Measurements from ENCODE around the gene KRTAP16-1.

DNA sequence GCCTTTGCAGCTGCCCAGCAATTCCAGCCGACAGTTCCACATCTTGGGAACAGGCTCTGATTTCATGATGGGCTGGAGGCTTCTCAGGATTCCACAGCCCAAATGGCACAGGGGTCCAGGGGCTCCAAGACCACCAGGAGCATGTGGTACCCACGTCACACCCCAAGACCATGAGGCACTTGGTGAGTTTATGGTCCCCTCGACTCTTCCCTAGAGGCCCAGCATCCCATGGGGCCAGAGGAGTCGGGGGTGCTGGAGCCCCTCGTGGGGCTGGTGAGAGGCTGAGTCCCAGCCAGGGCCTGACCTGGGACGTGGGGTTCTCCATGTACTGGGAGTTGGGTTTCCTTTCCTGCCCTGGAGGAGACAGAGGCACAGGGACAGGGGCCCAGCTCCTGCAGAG lies 16.5 kb upstream of the KRTAP16-1 start:
- TF ChIP-seq, protein P1, sequence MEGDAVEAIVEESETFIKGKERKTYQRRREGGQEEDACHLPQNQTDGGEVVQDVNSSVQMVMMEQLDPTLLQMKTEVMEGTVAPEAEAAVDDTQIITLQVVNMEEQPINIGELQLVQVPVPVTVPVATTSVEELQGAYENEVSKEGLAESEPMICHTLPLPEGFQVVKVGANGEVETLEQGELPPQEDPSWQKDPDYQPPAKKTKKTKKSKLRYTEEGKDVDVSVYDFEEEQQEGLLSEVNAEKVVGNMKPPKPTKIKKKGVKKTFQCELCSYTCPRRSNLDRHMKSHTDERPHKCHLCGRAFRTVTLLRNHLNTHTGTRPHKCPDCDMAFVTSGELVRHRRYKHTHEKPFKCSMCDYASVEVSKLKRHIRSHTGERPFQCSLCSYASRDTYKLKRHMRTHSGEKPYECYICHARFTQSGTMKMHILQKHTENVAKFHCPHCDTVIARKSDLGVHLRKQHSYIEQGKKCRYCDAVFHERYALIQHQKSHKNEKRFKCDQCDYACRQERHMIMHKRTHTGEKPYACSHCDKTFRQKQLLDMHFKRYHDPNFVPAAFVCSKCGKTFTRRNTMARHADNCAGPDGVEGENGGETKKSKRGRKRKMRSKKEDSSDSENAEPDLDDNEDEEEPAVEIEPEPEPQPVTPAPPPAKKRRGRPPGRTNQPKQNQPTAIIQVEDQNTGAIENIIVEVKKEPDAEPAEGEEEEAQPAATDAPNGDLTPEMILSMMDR (IDR thresholded peaks at IDR 0.05) = no peak
- TF ChIP-seq POLR2A (IDR thresholded peaks at IDR 0.05) = no peak
- no peak for TF ChIP-seq POLR2AphosphoS5 (IDR thresholded peaks at IDR 0.05)
